PC-3 (cell line): Measurements from ENCODE around the gene PDZD2. TPM values are rescaled to one million over a fixed set of nuclear protein-coding genes. Genes with fewer than 3 reads are reported as not detected.

Experiments used
- ATAC-seq: fragments of 200-7000 bp; cut with Tn5 transposase; 2 replicates; pipeline ENCODE4 v1.9.1; 2020; ENCODE audit warnings: mild to moderate bottlenecking, moderate library complexity
- BruUV-seq: library from RNA; stranded (reverse); fragments of 400-500 nt; replicated peaks from 2 replicates; lab custom pipeline; 2021; lab: Mats Ljungman, UMichigan
- CTCF ChIA-PET: fragments of 300-600 bp; sonication (Branson Sonifier 250); formaldehyde crosslinking; loops from one replicate; lab custom pipeline; 2022; ENCODE audit warnings: antibody characterized with exemption; lab: Charles Lee
- POLR2A ChIA-PET: fragments of 300-600 bp; sonication (Branson Sonifier 250); formaldehyde crosslinking; loops from one replicate; lab custom pipeline; 2022; ENCODE audit warnings: antibody characterized with exemption; ENCODE audit not compliant: unreplicated experiment; lab: Charles Lee
- DNase-seq: peaks from one replicate; pipeline ENCODE4 v3.0.0-alpha.2; 2015
- H2AFZ ChIP-seq: fragments of 300-600 bp; sonication (generic); 2 replicates; pipeline ENCODE4 v1.6.0; 2016; ENCODE audit warnings: antibody characterized with exemption, low read length
- H3F3A ChIP-seq: fragments of 300-600 bp; sonication (generic); one replicate; pipeline ENCODE4 v1.6.0; 2017; ENCODE audit warnings: antibody characterized with exemption, low read length, control low read depth, mild to moderate bottlenecking; ENCODE audit not compliant: unreplicated experiment
- H3K27ac ChIP-seq: fragments of 300-600 bp; sonication (generic); 2 replicates; pipeline ENCODE4 v1.5.1; 2016; ENCODE audit warnings: mild to moderate bottlenecking, low read length
- H3K27me3 ChIP-seq: fragments of 300-600 bp; sonication (generic); 2 replicates; pipeline ENCODE4 v1.6.1; 2016; ENCODE audit warnings: low read length, mixed read lengths
- H3K36me3 ChIP-seq: fragments of 300-600 bp; sonication (generic); 2 replicates; pipeline ENCODE4 v1.6.1; 2016; ENCODE audit warnings: low read depth, mixed run types, low read length, mixed read lengths
- H3K4me1 ChIP-seq: fragments of 300-600 bp; sonication (generic); 2 replicates; pipeline ENCODE4 v1.5.1; 2016; ENCODE audit warnings: low read length; ENCODE audit not compliant: insufficient read depth
- H3K4me2 ChIP-seq: fragments of 300-600 bp; sonication (generic); 2 replicates; pipeline ENCODE4 v1.6.0; 2016; ENCODE audit warnings: low read length
- H3K4me3 ChIP-seq: fragments of 300-600 bp; sonication (generic); 2 replicates; pipeline ENCODE4 v1.5.1; 2016; ENCODE audit warnings: mild to moderate bottlenecking, low read length, mixed read lengths
- H3K79me2 ChIP-seq: fragments of 300-600 bp; sonication (generic); 2 replicates; pipeline ENCODE4 v1.6.1; 2017; ENCODE audit warnings: low read length, mixed read lengths
- H3K9ac ChIP-seq: fragments of 300-600 bp; sonication (generic); 2 replicates; pipeline ENCODE4 v1.6.0; 2016; ENCODE audit warnings: mild to moderate bottlenecking, low read length
- H3K9me2 ChIP-seq: fragments of 300-600 bp; sonication (generic); replicated peaks from 2 replicates; pipeline ENCODE4 v1.6.1; 2016; ENCODE audit warnings: mixed run types, low read length, mixed read lengths
- H3K9me3 ChIP-seq: fragments of 300-600 bp; sonication (generic); 2 replicates; pipeline ENCODE4 v1.6.1; 2016; ENCODE audit warnings: low read length, mixed read lengths
- H4K20me1 ChIP-seq: fragments of 300-600 bp; sonication (generic); 2 replicates; pipeline ENCODE4 v1.6.1; 2016; ENCODE audit warnings: low read length, mixed read lengths
- EZH2 ChIP-seq: fragments of 300-600 bp; sonication (generic); IDR thresholded peaks from one replicate; pipeline ENCODE4 v1.6.1; 2017; ENCODE audit warnings: antibody characterized with exemption, mild to moderate bottlenecking, low read length; ENCODE audit not compliant: unreplicated experiment
- EZH2phosphoT487 ChIP-seq: fragments of 300-600 bp; sonication (generic); IDR thresholded peaks from 2 replicates; pipeline ENCODE4 v1.6.1; 2018; ENCODE audit warnings: mild to moderate bottlenecking, antibody characterized with exemption, low read length, borderline replicate concordance
- intact Hi-C: fragments of 100-400 bp; cut with micrococcal nuclease; formaldehyde crosslinking; loops from 2 replicates; pipeline ENCODE4 v1.9.0; 2023
- total RNA-seq: library from RNA; depleted of rRNA; stranded (reverse); fragments of >200 nt; gene quantifications from 2 replicates; pipeline ENCODE4 v1.2.3, GENCODE V29; 2014
- TF ChIP-seq, protein P1 (sequence below): fragments of 300-600 bp; sonication (generic); conservative IDR thresholded peaks from 2 replicates; pipeline ENCODE4 v1.5.1; 2017; ENCODE audit warnings: antibody characterized with exemption, low read depth, mild to moderate bottlenecking, low read length

The PDZD2 gene
- total RNA-seq, 1 experiment from 2014 or later = 2.0 TPM

- ChIA-PET CTCF (no interaction called here), POLR2A (no interaction called here)
- no peak overlapping the region for H3K27ac ChIP-seq
- no TSS peak for BruUV-seq
- no peaks in the 10 kb centered on the region for H3F3A ChIP-seq
- ATAC-seq (no peak), DNase-seq (no peak)
- no peaks in the 10 kb centered on the region for H3K27me3 ChIP-seq
- H3K4me3 ChIP-seq = no peak overlapping the region
- H3K9ac ChIP-seq = no peak overlapping the region
- no peaks in the 10 kb centered on the region for H3K9me2 ChIP-seq
- H3K4me2 ChIP-seq = no peak overlapping the region
- intact Hi-C loops = no loop called here
- H3K36me3 ChIP-seq = peaks cover 17% of the 10 kb centered on the region
- H3K9me3 ChIP-seq = peaks cover 14% of the 10 kb centered on the region; the same call in 1 of the 2 replicates
- peaks cover 16% of the 10 kb centered on the region for H3K4me1 ChIP-seq
- H3K79me2 ChIP-seq = 0 out of 2 replicates have a peak, but pooled peaks cover 7% of the 10 kb centered on the region
- TF ChIP-seq EZH2 = no peak
- no peak for TF ChIP-seq EZH2phosphoT487
- TF ChIP-seq, protein P1, sequence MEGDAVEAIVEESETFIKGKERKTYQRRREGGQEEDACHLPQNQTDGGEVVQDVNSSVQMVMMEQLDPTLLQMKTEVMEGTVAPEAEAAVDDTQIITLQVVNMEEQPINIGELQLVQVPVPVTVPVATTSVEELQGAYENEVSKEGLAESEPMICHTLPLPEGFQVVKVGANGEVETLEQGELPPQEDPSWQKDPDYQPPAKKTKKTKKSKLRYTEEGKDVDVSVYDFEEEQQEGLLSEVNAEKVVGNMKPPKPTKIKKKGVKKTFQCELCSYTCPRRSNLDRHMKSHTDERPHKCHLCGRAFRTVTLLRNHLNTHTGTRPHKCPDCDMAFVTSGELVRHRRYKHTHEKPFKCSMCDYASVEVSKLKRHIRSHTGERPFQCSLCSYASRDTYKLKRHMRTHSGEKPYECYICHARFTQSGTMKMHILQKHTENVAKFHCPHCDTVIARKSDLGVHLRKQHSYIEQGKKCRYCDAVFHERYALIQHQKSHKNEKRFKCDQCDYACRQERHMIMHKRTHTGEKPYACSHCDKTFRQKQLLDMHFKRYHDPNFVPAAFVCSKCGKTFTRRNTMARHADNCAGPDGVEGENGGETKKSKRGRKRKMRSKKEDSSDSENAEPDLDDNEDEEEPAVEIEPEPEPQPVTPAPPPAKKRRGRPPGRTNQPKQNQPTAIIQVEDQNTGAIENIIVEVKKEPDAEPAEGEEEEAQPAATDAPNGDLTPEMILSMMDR = no peak
- H2AFZ ChIP-seq = no peak overlapping the region
- no peaks in the 10 kb centered on the region for H4K20me1 ChIP-seq
Observed at GRCh38 chr5:31860278-31860677, 221.3 kb downstream of the PDZD2 start.

GRCh38 chr5:31860726-31861433 lies 221.9 kb downstream of the PDZD2 start:
- H3K4me2 ChIP-seq = no peak overlapping the region
- H3K4me1 ChIP-seq = peaks cover 12% of the 10 kb centered on the region
- no peak overlapping the region for H3K27ac ChIP-seq
- intact Hi-C loops = no loop called here
- 0 out of 2 replicates have a peak, but pooled peaks cover 3% of the 10 kb centered on the region for H3K79me2 ChIP-seq
- H3K4me3 ChIP-seq = no peak overlapping the region
- peaks cover 17% of the 10 kb centered on the region for H3K36me3 ChIP-seq
- H3K9me2 ChIP-seq = no peaks in the 10 kb centered on the region
- no peak overlapping the region for H3K9ac ChIP-seq
- CTCF ChIA-PET = no interaction called here
- H3K9me3 ChIP-seq = peaks cover 14% of the 10 kb centered on the region; the same call in 1 of the 2 replicates
- POLR2A ChIA-PET = interaction anchor here (0.6 kb wide), 1 partner anchor 333 kb away, joined by 3 read pairs; no protein-coding TSS in a partner anchor
- no peaks in the 10 kb centered on the region for H3K27me3 ChIP-seq
- no peak overlapping the region for H2AFZ ChIP-seq
- BruUV-seq = no TSS peak
- peak; percentile 89 for ATAC-seq
- peak; percentile 38 for DNase-seq
- TF ChIP-seq EZH2 (no peak), EZH2phosphoT487 (no peak)
- TF ChIP-seq, protein P1 = no peak
- no peaks in the 10 kb centered on the region for H3F3A ChIP-seq
- no peaks in the 10 kb centered on the region for H4K20me1 ChIP-seq

GRCh38 chr5:31861601-31862000 lies 222.7 kb downstream of the PDZD2 start:
- Histone ChIP-seq H3K9me2 (no peaks in the 10 kb centered on the region), H3K79me2 (0 out of 2 replicates have a peak, but pooled peaks cover 3% of the 10 kb centered on the region), H3K27me3 (no peaks in the 10 kb centered on the region), H3K4me3 (no peak overlapping the region), H3K4me1 (peaks cover 9% of the 10 kb centered on the region), H3K27ac (no peak overlapping the region), H3K9ac (no peak overlapping the region), H3F3A (no peaks in the 10 kb centered on the region), H4K20me1 (no peaks in the 10 kb centered on the region), H3K4me2 (no peak overlapping the region), H3K36me3 (peaks cover 17% of the 10 kb centered on the region), H3K9me3 (peaks cover 14% of the 10 kb centered on the region; the same call in 1 of the 2 replicates), H2AFZ (no peak overlapping the region)
- ATAC-seq (no peak), DNase-seq (no peak)
- TF ChIP-seq EZH2 (no peak), EZH2phosphoT487 (no peak)
- TF ChIP-seq, protein P1 = no peak
- POLR2A ChIA-PET = no interaction called here
- no TSS peak for BruUV-seq
- CTCF ChIA-PET = no interaction called here
- intact Hi-C loops = no loop called here
